GM12865 (cell line): ENCODE data around the gene PPP1R13B.

Experiments used
- DNase-seq: peaks from one replicate; pipeline ENCODE4 v3.0.0; 2010; ENCODE audit warnings: low read depth
- H3K4me3 ChIP-seq: 2 replicates; pipeline ENCODE4 v1.5.1; 2011; ENCODE audit warnings: mild to moderate bottlenecking, low read depth, low read length, control low read depth
- TF ChIP-seq, protein P1 (sequence below): IDR thresholded peaks from 2 replicates; pipeline ENCODE4 v1.5.1; 2011; ENCODE audit warnings: low read length, control low read depth, low read depth, inconsistent platforms; ENCODE audit not compliant: insufficient read depth; ENCODE audit errors: missing control alignments

Gene PPP1R13B

GRCh38 chr14:103847451-103848174 lies at the start of gene PPP1R13B:
Gene PPP1R13B (minus strand): TSS chr14:103847575. CDS start chr14:103847307, 268 bp downstream.
- TF ChIP-seq, protein P1, sequence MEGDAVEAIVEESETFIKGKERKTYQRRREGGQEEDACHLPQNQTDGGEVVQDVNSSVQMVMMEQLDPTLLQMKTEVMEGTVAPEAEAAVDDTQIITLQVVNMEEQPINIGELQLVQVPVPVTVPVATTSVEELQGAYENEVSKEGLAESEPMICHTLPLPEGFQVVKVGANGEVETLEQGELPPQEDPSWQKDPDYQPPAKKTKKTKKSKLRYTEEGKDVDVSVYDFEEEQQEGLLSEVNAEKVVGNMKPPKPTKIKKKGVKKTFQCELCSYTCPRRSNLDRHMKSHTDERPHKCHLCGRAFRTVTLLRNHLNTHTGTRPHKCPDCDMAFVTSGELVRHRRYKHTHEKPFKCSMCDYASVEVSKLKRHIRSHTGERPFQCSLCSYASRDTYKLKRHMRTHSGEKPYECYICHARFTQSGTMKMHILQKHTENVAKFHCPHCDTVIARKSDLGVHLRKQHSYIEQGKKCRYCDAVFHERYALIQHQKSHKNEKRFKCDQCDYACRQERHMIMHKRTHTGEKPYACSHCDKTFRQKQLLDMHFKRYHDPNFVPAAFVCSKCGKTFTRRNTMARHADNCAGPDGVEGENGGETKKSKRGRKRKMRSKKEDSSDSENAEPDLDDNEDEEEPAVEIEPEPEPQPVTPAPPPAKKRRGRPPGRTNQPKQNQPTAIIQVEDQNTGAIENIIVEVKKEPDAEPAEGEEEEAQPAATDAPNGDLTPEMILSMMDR, result no peak
- DNase-seq, result peak; percentile 95
- peak within 1 kb of the TSS; percentile 80 for H3K4me3 ChIP-seq

DNA sequence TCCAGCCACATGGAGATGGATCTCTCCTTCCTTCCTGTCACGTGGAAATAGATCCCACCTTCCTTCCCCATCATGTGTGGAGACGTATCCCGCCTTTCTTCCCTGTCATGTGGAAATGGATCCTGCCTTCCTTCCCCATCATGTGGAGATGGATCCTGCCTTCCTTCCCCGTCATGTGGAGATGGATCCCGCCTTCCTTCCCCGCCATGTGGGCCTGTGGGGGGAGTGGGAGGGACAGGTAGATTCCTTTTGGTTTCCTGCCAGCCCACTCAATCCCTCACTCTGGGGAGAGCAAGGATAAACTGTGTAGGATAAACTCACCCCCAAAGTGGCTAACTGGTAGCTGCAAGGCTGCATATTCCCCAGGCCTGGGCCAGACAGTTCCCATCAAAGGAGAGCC lies 49.2 kb upstream of the PPP1R13B start:
- DNase-seq, result no peak
- H3K4me3 ChIP-seq, result no peak overlapping the region
- TF ChIP-seq, protein P1, result no peak

GRCh38 chr14:103894723-103895059 lies 47.3 kb upstream of the PPP1R13B start:
- TF ChIP-seq, protein P1, result no peak
- no peak overlapping the region for H3K4me3 ChIP-seq
- DNase-seq, result no peak

GRCh38 chr14:103894034-103894722 lies 46.8 kb upstream of the PPP1R13B start:
- TF ChIP-seq, protein P1, result no peak
- DNase-seq, result no peak
- no peak overlapping the region for H3K4me3 ChIP-seq

DNA sequence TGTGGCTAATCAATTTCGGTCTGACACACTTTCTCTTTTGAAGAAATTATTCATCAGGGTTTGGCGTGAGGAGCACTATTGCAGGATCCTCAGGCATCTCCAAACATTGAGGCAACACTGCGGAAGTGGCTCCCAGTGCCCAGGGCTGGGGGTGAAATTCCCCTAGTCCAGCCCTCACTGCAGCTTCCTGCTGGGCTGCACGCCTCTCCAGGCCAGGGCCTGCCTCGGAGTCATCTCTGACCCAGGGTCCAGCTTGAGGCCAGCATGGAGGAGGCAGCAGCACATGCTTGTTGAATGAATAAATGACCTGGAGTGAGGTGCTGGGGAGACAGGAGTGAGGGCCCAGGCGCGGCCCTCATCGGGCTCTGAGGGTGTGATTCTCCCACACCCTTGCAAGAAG lies 44.9 kb upstream of the PPP1R13B start:
- DNase-seq, result no peak
- H3K4me3 ChIP-seq, result no peak overlapping the region
- TF ChIP-seq, protein P1, result no peak

DNA sequence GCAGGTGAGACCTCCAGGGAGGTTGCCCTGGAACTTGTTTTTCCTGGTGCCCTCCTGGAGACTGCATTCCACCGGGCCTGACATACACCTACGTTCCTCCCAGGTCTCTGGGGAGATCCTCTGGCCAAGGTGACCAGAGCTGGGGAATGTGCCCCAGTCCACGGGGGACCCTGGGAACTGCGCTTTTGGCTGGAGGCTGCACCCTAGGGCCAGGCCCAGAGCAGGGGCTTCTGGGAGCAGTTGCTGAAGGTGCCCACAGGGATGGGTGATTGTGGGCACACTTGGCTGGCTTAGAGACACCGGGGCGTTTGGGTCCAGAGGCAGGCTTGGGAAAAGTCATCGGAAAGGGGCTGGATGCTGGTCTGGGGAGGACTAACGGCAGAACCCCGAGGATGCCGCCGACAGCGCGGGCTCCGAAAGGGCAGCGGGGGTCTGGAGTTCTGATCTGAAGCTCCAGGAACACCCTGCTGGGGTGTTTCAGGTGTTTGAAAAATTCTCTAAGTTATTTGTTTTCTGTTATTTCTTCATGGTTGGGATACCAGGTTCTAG lies 44.4 kb upstream of the PPP1R13B start:
- DNase-seq, result no peak
- TF ChIP-seq, protein P1, result no peak
- H3K4me3 ChIP-seq, result no peak overlapping the region
